GDM1 (cell line): ENCODE results near the gene VHLL.

Source experiments
- DNase-seq: peaks from one replicate; lab custom pipeline; 2025; lab: John Stamatoyannopoulos, UW

VHLL gene

GRCh38 chr1:156253634-156254033, 45.5 kb downstream of the VHLL start:
- DNase-seq: no peak

GRCh38 chr1:156251527-156251926, 47.6 kb downstream of the VHLL start:
- peak; percentile 83 for DNase-seq

GRCh38 chr1:156249593-156249992, 49.5 kb downstream of the VHLL start:
- DNase-seq: no peak
